Common myeloid progenitor, CD34-positive (primary cell): ENCODE data around the gene KRI1.
A peak's percentile ranks its signal among the peaks of the same experiment; 100 is the strongest.

Experiments used
- CTCF ChIA-PET: fragments of 350-600 bp; sonication (Branson Sonifier 250); formaldehyde crosslinking; loops from one replicate; lab custom pipeline; 2021; ENCODE audit warnings: antibody characterized with exemption; lab: Charles Lee
- POLR2A ChIA-PET: fragments of 350-600 bp; sonication (Branson Sonifier 250); formaldehyde crosslinking; loops from one replicate; lab custom pipeline; 2021; ENCODE audit warnings: antibody characterized with exemption; lab: Charles Lee
- DNase-seq, 3 donors: peaks; one replicate each; pipeline versions ENCODE4 v3.0.0 to v3.0.0-alpha.2; 2013
- H3K27ac ChIP-seq, 2 experiments: 1 replicate in 1 of 2; 2 replicates in 1 of 2; pipeline ENCODE4 v1.7.0; 2013; ENCODE audit warnings: inconsistent platforms in 2 of 2, low read length in 2 of 2, mild to moderate bottlenecking in 2 of 2, low read depth in 1 of 2, moderate library complexity in 1 of 2; ENCODE audit not compliant: severe bottlenecking in 2 of 2, insufficient read depth in 1 of 2, poor library complexity in 1 of 2
- H3K27me3 ChIP-seq, 5 experiments: replicated peaks in 2 of 5; 1 replicate in 3 of 5; 2 replicates in 2 of 5; pipeline versions ENCODE4 v1.6.1 to v1.7.0; 2013; ENCODE audit warnings: low read length in 4 of 5, mild to moderate bottlenecking in 2 of 5, moderate library complexity in 2 of 5, inconsistent platforms in 1 of 5; ENCODE audit not compliant: insufficient read depth in 5 of 5, control insufficient read depth in 4 of 5
- H3K36me3 ChIP-seq, 4 experiments: 1 replicate in 2 of 4; 2 replicates in 2 of 4; pipeline versions ENCODE4 v1.6.1 to v1.7.0; 2013; ENCODE audit warnings: low read length in 3 of 4, control low read depth in 1 of 4, mild to moderate bottlenecking in 1 of 4; ENCODE audit not compliant: control insufficient read depth in 4 of 4, insufficient read depth in 4 of 4
- H3K4me1 ChIP-seq, 4 experiments: 1 replicate in 3 of 4; 2 replicates in 1 of 4; pipeline versions ENCODE4 v1.6.1 to v1.7.1; 2013; ENCODE audit warnings: low read length in 3 of 4, mild to moderate bottlenecking in 3 of 4, control low read depth in 1 of 4, inconsistent platforms in 1 of 4, moderate library complexity in 1 of 4; ENCODE audit not compliant: control insufficient read depth in 4 of 4, insufficient read depth in 4 of 4; ENCODE audit errors: control extremely low read depth in 1 of 4
- H3K4me3 ChIP-seq, 7 experiments: 1 replicate in 4 of 7; 2 replicates in 3 of 7; pipeline versions ENCODE4 v1.5.1 to v1.7.0; 2013; ENCODE audit warnings: mild to moderate bottlenecking in 7 of 7, low read length in 6 of 7, moderate library complexity in 6 of 7, inconsistent platforms in 2 of 7, low read depth in 2 of 7, control low read depth in 1 of 7; ENCODE audit not compliant: insufficient read depth in 4 of 7, control insufficient read depth in 1 of 7; ENCODE audit errors: extremely low read depth in 1 of 7
- H3K9me3 ChIP-seq, 5 experiments: 1 replicate in 4 of 5; 2 replicates in 1 of 5; pipeline versions ENCODE4 v1.6.1 to v1.7.1; 2013; ENCODE audit warnings: low read length in 4 of 5, mild to moderate bottlenecking in 2 of 5, inconsistent platforms in 1 of 5, low read depth in 1 of 5, moderate library complexity in 1 of 5; ENCODE audit not compliant: control insufficient read depth in 4 of 5, insufficient read depth in 2 of 5; ENCODE audit errors: control extremely low read depth in 1 of 5
- WGBS: methylation state at CpG from one replicate; pipeline ENCODE4 v1.1.5; 2013; ENCODE audit not compliant: insufficient coverage; 5-methylcytosine and 5-hydroxymethylcytosine counted together

KRI1 gene

GRCh38 chr19:10603084-10603872 lies 37.5 kb upstream of the KRI1 start:
- DNase-seq, result peak in 2 of 3 donors; percentile 66 to 75
- POLR2A ChIA-PET, result interaction anchor here (1.9 kb wide), 1 partner anchor 41 kb away, joined by 11 read pairs; no protein-coding TSS in a partner anchor
- H3K36me3 ChIP-seq, result no peaks in the 10 kb centered on the region
- no peaks in the 10 kb centered on the region for H3K9me3 ChIP-seq
- peak overlapping the region; percentile 85 to 95 (median 91) for H3K4me3 ChIP-seq
- CTCF ChIA-PET, result interaction anchor here (1.0 to 2.3 kb wide), 4 partner anchors 17 to 40 kb away, joined by 3 to 12 read pairs (median 4); no protein-coding TSS in a partner anchor
- 6% methylated on average over 17 of the region's 19 CpGs for WGBS
- H3K27ac ChIP-seq, result peak overlapping the region; percentile 52 to 86
- peaks cover 10 to 37% (median 28%) of the 10 kb centered on the region in 4 experiments for H3K4me1 ChIP-seq
- no peaks in the 10 kb centered on the region for H3K27me3 ChIP-seq

DNA sequence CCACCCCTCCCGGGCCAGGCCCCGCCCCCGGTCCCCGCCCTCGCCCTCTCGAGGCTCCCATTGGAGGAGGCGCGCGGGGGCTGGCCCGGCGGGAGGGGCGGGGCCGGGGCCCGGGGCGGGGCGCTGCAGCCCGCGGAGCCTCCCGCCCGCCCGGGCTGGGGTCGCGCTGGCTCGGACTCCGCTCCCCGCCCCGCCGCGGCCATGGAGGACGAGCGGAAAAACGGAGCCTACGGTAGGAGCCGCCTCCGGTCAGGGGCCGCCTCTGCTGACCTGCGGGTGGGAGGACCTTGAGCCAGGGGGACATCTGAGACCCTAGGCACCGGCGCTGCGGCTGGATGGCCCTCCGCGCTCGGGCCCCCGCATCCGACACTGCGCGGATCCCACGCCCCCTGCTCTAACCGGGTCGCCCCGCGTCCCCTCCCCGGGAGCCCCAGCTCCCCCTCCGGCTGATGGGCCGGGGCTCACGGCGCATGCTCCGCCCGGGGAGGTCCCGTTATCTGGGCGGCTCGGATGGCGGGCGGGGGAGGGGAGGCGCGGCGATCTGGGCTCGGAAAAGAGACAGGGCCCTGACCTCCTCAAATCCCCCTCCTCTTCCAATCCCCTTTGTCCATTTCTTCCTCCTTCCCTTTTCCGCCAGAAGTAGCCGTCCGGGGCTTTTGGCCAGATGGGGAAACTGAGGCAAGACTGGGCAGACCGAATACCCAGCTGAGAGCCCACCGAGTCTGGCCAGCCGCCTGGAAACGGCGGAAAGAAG lies 36.7 kb upstream of the KRI1 start:
- H3K4me1 ChIP-seq, result peaks cover 10 to 42% (median 32%) of the 10 kb centered on the region in 4 experiments
- DNase-seq, result peak; percentile 65 to 80 (median 75)
- WGBS, result under 1% methylated on average over 27 of the region's 76 CpGs
- POLR2A ChIA-PET, result interaction anchor here (1.9 kb wide), 1 partner anchor 42 kb away, joined by 11 read pairs; no protein-coding TSS in a partner anchor
- no peaks in the 10 kb centered on the region for H3K27me3 ChIP-seq
- H3K27ac ChIP-seq, result peak overlapping the region; percentile 52 to 86
- H3K9me3 ChIP-seq, result no peaks in the 10 kb centered on the region
- no peaks in the 10 kb centered on the region for H3K36me3 ChIP-seq
- CTCF ChIA-PET, result interaction anchor here (0.5 to 2.3 kb wide), 9 partner anchors 9 to 98 kb away, joined by 3 to 12 read pairs (median 4); partner anchors contain the start of gene QTRT1
- H3K4me3 ChIP-seq, result peak overlapping the region; percentile 85 to 95 (median 91)

- DNase-seq, result no peak
- peaks cover 12 to 48% (median 36%) of the 10 kb centered on the region in 4 experiments for H3K4me1 ChIP-seq
- no peak overlapping the region for H3K27ac ChIP-seq
- peak overlapping the region in 2 of 7 experiments; percentile 11 to 25 for H3K4me3 ChIP-seq
- CTCF ChIA-PET, result interaction anchor here (0.5 to 1.4 kb wide), 8 partner anchors 9 to 99 kb away, joined by 3 to 7 read pairs (median 4); partner anchors contain the start of gene QTRT1
- POLR2A ChIA-PET, result no interaction called here
- no peaks in the 10 kb centered on the region for H3K36me3 ChIP-seq
- no peaks in the 10 kb centered on the region for H3K27me3 ChIP-seq
- no peaks in the 10 kb centered on the region for H3K9me3 ChIP-seq
- 46% methylated on average over 6 of the region's 7 CpGs for WGBS
Measured at GRCh38 chr19:10601999-10602329, 36.2 kb upstream of the KRI1 start.

GRCh38 chr19:10600149-10600548 lies 34.3 kb upstream of the KRI1 start:
- H3K36me3 ChIP-seq, result no peaks in the 10 kb centered on the region
- WGBS, result 90% methylated on average over 1 of the region's 5 CpGs
- POLR2A ChIA-PET, result no interaction called here
- H3K4me1 ChIP-seq, result peaks cover 19 to 59% (median 52%) of the 10 kb centered on the region in 4 experiments
- H3K27ac ChIP-seq, result no peak overlapping the region
- CTCF ChIA-PET, result interaction anchor here (0.9 to 2.2 kb wide), 5 partner anchors 16 to 45 kb away, joined by 3 to 12 read pairs (median 5); partner anchors contain the start of gene KRI1
- H3K9me3 ChIP-seq, result no peaks in the 10 kb centered on the region
- DNase-seq, result no peak
- H3K4me3 ChIP-seq, result no peak overlapping the region
- H3K27me3 ChIP-seq, result no peaks in the 10 kb centered on the region

GRCh38 chr19:10593820-10594637 lies 28.2 kb upstream of the KRI1 start:
- 87% methylated on average over 7 of the region's 9 CpGs for WGBS
- no peak overlapping the region for H3K27ac ChIP-seq

GRCh38 chr19:10593148-10593547 lies 27.3 kb upstream of the KRI1 start:
- H3K36me3 ChIP-seq, result no peaks in the 10 kb centered on the region
- 96% methylated on average over 6 of the region's 7 CpGs for WGBS
- POLR2A ChIA-PET, result no interaction called here
- H3K27me3 ChIP-seq, result peaks cover 0 to 1% (median 0%) of the 10 kb centered on the region in 5 experiments
- H3K9me3 ChIP-seq, result no peaks in the 10 kb centered on the region
- CTCF ChIA-PET, result interaction anchor here (1.0 to 1.7 kb wide), 3 partner anchors 9 to 14 kb away, joined by 3 to 7 read pairs (median 3); no protein-coding TSS in a partner anchor
- no peak for DNase-seq
- H3K27ac ChIP-seq, result no peak overlapping the region
- no peak overlapping the region for H3K4me3 ChIP-seq
- H3K4me1 ChIP-seq, result peaks cover 9 to 37% (median 25%) of the 10 kb centered on the region in 4 experiments

More at GRCh38 chr19:10593820-10594637, 28.2 kb upstream of the KRI1 start:
- peaks cover 9 to 39% (median 25%) of the 10 kb centered on the region in 4 experiments for H3K4me1 ChIP-seq
- no peaks in the 10 kb centered on the region for H3K27me3 ChIP-seq
- H3K9me3 ChIP-seq, result no peaks in the 10 kb centered on the region
- H3K36me3 ChIP-seq, result no peaks in the 10 kb centered on the region
- CTCF ChIA-PET, result interaction anchor here (1.0 to 2.8 kb wide), 3 partner anchors 10 to 54 kb away, joined by 3 to 18 read pairs (median 4); no protein-coding TSS in a partner anchor
- DNase-seq, result no peak
- no peak overlapping the region for H3K4me3 ChIP-seq
- POLR2A ChIA-PET, result interaction anchor here (0.8 kb wide), 1 partner anchor 25 kb away, joined by 3 read pairs; no protein-coding TSS in a partner anchor
